ENCODE measurements around the gene GREB1.

GREB1 gene

GRCh38 chr2:11509657-11510360, 24.0 kb upstream of the GREB1 start:
- DNase-seq = no peak

GRCh38 chr2:11512431-11512830, 21.4 kb upstream of the GREB1 start:
- no peak for DNase-seq

- no peak for DNase-seq
These were observed 20.5 kb upstream of the GREB1 start for GRCh38 chr2:11513319-11513718.

GRCh38 chr2:11514081-11514730, 19.6 kb upstream of the GREB1 start:
- no peak for DNase-seq

- no peak for DNase-seq
These were observed 18.9 kb upstream of the GREB1 start for GRCh38 chr2:11514904-11515303.

- no peak for DNase-seq
These were observed 18.3 kb upstream of the GREB1 start for GRCh38 chr2:11515490-11515981.

- no peak for DNase-seq
These were observed 16.7 kb upstream of the GREB1 start for GRCh38 chr2:11516984-11517648.

GRCh38 chr2:11517906-11518305, 15.9 kb upstream of the GREB1 start:
- DNase-seq = no peak

- no peak for DNase-seq
These were observed 13.7 kb upstream of the GREB1 start for GRCh38 chr2:11520092-11520693.

GRCh38 chr2:11521775-11522174, 12.1 kb upstream of the GREB1 start:
- DNase-seq = no peak

- DNase-seq = no peak
These were observed 9.4 kb upstream of the GREB1 start for GRCh38 chr2:11524470-11524869.

GRCh38 chr2:11525762-11526161, 8.1 kb upstream of the GREB1 start:
- no peak for DNase-seq

GRCh38 chr2:11527001-11527400, 6.8 kb upstream of the GREB1 start:
- DNase-seq = no peak

GRCh38 chr2:11528228-11528627, 5.6 kb upstream of the GREB1 start:
- DNase-seq = no peak

GRCh38 chr2:11530864-11531465, 2.9 kb upstream of the GREB1 start:
- no peak for DNase-seq

- DNase-seq = no peak
These were observed 1.3 kb upstream of the GREB1 start for GRCh38 chr2:11532416-11533055.

- no peak for DNase-seq
These were observed 363 bp downstream of the GREB1 start for GRCh38 chr2:11534071-11534745.

GRCh38 chr2:11534746-11535484, 1.1 kb downstream of the GREB1 start:
- DNase-seq = no peak

GRCh38 chr2:11535899-11536344, 2.1 kb downstream of the GREB1 start:
- no peak for DNase-seq

GRCh38 chr2:11537951-11538350, 4.1 kb downstream of the GREB1 start:
- no peak for DNase-seq
